GM18873 (cell line): ENCODE measurements around the gene DIPK1B.

Experiments used
- ATAC-seq: cut with Tn5 transposase; IDR thresholded peaks from one replicate; pipeline ENCODE4 v1.9.1; 2021; ENCODE audit warnings: mild to moderate bottlenecking, moderate library complexity, moderate number of reproducible peaks; ENCODE audit not compliant: unreplicated experiment, low FRiP score

Gene DIPK1B

DNA sequence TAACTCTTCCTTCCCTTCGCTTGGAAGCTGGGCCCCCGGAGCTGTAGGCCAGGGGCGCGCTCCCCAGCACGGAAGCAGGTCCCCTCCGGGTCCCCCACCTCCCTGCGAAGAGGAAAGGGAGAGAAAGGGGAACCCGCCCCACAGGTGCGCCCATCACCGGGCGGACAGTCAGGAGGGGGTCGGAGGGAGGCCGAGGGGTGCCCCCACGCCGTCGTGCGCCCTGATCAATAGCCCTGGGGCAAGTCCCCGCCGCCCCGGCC, 25.9 kb upstream of the DIPK1B start:
- no peak for ATAC-seq

GRCh38 chr9:136686794-136687711, 25.3 kb upstream of the DIPK1B start, which contains the start of gene AGPAT2:
AGPAT2 (minus strand) TSS chr9:136687457; CDS start chr9:136687357, 100 bp downstream.
- no peak for ATAC-seq

DNA sequence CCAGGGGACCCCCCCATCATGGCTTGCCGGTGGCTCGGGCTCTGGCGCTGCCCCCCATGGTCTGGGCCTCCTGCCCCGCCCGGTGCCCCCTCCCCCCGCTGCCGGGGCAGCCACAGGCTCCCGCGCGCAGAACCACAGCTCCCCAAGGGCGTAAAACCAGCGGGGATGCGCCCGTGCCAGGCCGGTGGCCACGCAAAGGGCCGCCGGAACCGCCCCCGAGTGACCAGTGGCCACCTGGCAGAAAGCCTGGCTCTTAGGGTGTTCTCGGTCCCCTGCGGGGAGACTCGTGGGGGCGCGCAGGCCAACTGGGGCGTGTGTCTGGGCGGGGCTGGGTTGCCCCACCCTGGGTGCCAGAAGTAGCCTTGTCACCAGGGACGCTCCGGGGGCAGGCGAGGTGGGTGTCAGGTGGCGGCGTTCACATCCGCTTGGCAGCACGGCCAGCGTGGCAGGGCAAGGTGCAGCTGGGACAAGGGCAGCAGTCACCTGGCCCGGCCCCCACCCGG, 24.6 kb upstream of the DIPK1B start:
- ATAC-seq: no peak

DNA sequence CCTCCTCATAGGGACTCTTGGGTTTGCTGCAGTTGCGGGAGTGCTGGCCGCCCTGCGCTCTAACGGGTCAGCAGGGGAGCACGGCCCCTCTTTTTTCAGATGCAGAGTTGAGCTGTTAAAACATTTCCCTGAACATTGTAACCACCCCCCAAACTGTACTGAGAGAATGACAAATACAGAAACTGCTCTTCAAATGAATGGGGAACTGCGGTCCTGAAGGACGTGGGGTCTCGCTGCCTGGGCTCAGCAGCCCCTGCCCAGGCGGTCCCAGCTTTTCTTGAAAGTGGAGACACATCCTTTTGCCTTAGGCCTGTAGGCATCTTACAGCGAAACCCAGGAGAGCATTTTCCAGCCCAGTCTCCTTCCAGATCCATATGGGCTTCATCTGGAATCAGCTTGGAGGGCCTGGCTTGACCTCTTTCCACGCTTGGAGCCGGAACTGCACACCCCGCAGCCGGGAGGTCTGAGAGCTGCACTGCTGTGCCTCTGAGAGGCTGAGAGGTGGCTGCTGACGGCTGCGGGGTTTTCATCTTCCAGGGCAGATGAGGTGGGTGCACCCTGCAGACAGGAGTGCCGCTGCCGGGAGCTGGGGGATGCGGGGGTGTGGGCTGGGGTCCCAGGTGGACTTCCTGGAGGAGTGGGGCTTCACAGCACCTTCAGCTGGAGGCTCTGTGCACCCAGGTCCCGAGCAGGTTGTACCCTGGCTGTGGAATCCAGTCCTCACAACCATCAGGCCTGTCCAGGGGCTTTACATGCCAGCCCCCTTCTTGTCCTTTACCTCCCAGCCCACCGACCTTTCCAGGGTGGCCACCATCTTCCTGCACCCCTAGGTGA, 23.9 kb upstream of the DIPK1B start:
- ATAC-seq: no peak

DNA sequence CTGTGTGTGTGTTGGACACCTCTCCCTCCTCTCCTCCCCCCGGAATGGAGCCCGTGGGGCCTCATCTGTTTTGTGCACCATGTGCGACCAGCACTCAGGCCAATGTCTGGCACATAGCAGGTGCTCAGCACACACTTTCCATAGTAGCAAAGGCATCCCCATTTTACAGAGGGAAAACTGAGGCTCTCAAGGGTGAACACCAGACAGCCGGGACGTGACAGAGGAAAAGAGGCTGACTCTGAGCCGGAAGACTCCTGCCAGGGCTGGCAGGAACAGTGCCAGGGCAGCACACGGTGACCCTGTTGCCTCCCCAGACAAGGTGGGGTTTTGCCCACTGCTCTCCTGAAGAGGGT, 23.3 kb upstream of the DIPK1B start:
- ATAC-seq: no peak

DNA sequence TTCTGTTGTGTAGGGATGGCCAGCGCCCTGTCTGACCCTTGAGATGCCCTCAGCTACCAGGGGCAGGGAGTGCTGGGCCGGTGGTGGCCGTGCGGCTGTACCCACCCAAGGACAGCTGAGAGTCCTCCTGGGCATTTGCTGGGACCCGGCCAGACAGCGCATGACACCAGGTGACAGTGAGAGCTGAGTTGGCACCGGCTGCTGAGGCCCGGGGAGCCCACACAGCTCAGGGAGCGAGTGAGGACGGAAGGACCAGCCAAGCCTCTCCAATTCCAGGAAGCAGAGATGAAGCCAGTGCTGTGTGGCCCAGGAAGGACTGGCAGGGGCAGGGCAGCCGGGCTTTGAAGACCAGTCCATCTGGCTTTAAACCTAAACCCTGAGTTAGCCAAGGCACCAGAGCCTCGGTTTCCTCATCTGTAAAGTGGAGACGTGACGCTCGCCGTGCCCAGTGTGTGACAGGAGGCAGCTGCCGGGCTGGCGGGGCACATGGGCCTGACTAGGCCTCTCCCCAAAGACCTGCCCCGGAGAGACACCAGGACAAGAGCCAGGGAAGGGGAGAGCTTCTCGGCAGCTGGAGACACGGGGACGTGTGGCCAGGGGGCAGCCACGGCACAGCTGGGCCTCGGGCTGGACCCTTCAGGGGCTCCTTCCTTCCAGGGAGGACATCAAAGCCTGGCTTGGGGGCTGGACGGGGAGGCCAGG, 22.1 kb upstream of the DIPK1B start:
- ATAC-seq: no peak

GRCh38 chr9:136690806-136691261, 21.5 kb upstream of the DIPK1B start:
- no peak for ATAC-seq

DNA sequence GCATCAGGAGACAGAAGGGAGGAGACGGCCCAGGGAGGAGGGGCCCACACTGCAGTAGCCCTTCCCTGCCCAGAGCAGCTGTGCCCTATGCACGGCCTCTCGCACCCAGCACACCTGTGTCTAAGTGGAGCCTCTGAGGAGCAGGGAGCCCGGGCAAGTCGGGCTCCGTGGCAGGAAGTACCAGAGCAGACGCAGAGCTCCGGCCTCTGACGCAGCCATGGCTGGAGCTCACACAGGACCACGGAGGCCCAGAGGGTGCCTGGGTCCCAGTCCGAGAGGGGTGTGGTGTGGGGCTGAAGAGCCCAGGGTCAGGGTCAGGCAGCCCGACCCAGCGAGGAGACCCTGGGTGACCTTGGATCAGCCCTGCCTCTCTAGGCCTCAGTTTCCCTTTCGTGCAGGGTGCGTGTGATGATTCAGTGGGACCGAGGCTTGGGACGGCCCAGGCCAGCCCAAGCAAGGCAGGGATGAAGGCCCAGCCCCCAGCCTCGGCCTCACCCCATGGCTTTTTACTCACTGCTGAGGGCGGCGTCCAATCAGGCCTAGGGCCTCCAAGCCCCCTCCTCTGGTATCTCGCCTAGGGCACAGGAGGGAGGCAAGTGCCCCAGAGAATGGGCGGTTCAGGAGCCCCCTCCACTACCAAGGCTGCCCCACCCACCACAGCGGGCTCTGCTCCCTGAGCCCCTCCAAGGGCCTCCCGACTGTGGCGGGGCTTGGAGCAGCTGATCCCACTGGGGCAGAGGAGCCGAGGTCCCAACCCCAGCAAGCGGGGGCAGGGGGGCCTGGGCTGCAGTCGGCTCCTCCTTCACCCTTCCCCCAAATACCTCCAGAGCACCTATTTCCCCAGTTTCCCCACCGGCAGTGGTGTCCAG, 20.8 kb upstream of the DIPK1B start:
- no peak for ATAC-seq

DNA sequence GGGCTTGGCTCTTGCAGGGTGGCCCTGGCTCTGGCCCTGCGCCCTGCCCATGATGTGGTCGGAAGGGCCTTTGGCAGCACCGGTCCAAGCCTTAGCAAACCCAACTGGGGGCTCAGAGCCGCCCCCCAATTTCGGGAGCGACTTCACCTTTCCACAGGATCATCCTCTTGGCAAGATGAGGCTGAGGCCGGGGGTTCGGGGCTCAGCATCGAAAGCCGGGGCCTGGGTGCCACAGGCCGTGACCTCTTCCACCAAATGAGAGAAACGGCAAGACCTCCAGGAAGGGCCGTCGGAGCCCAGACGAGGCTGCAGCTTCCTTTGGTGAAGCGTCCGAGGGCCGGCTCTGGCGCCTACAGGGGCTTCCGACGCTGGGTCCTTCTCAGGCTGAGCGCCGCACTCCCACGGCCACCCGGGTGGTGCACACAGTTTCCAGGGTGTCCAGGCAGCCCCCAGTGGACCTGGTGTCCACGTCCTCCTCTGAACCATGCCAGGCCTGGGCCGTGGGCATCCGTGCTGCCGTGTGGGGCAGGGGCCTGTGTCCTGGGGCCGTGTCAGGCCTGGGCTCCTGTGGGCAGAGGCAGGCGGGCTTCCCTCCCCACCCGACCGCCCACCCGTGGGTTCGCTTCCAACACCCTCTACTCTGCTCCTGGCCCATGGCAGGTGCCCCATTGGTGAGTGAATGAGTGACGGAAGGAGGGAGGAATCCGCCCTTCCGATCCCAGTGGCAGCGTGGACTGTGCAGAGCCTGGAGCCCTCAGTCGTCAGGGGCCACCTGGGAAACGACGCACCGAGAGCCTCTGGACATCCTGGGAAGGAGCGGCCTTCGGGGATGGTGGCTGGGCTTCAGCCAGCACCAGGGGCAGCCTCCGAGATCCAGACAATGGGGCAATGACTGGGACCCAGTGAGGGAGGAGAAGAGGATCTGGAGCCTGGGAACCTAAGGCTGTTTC, 19.9 kb upstream of the DIPK1B start:
- ATAC-seq: no peak

GRCh38 chr9:136693135-136693489, 19.3 kb upstream of the DIPK1B start:
- ATAC-seq: no peak

DNA sequence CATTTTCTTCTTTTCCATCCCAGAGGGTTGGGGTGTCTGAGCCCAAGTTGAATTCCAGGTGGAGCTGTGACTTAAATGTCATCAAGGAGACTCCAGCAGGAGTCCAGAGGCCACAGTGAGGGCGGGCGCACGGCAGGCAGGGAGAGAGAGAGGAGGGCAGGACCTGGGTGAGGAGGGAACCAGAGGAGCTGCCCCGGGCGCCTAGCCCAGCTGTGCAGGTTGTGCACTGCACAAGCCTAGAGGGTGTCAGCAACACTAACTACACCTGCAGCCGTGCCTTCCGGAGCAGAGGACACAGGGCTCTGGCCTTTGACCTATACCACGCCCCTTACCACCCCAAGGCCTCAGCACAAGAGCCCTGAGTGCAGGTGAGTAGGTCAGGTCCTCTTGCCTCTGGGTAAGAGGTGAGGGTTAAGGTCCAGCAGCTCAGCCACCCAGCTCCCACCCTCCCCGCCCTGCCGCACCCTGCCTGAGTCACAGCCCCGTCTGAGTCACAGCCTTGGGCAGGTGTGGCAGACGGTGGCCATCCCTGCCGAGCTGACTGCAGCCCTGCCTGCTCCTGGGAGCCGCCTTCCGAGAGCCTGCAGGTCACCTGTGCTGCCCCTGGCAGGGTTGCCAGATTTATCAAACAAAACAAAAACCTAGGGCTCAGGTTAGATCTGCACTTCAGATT, 18.7 kb upstream of the DIPK1B start:
- ATAC-seq: no peak

DNA sequence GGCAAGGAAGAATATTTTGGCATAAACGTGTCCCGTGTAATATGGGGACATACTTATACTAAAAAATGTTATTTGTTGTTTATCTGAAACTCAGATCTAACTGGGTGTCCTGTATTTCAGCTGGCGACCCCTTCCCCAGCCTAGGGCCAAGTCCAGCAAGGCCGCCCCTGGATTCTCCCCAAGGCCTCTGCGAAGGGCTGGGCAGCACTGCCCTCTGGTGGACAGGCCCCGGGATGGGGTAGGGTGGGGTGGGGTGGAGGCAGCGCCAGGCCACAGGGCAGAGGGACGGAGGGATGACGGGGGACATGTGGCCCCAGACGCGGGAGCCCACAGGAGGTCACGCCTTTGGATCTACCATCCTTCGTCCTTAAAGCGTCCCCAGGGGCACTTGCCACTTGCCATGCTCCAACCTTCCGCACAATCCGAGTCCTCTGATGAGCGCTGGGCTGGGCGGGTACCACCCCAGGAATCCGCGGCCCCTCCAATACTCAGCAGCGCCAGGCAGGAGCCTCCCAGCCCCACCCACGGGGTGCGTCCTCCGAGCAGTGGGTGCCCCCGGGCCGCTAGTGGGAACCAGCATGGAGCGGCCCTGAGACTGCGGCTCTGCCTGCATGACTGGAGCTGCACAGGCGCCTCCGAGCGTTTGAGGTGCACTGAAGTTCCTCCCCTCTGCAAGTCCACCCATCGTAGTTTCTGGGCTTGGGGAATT, 18.1 kb upstream of the DIPK1B start:
- ATAC-seq: no peak

DNA sequence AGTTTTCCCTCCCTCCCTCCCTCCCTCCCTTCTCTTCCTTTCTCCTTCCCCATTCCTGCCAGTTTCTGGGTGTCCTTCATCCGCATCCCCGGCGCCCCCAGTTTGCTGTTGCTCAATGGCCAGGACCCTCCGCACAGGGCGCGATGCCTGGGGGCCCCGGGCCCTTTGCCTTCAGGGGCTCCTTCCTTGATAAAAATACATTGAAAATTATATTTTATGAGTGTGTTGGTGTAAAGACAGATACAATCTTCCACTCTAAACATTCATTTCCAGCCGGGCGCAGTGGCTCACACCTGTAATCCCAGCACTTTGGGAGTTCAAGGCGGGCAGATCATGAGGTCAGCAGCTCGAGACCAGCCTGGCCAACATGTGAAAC, 17.5 kb upstream of the DIPK1B start:
- ATAC-seq: no peak

- ATAC-seq: no peak
Measured at GRCh38 chr9:136695435-136695895, 16.9 kb upstream of the DIPK1B start.

GRCh38 chr9:136695955-136696354, 16.4 kb upstream of the DIPK1B start:
- ATAC-seq: no peak

- ATAC-seq: no peak
Measured at GRCh38 chr9:136696502-136696901, 15.9 kb upstream of the DIPK1B start.

GRCh38 chr9:136697146-136697820, 15.1 kb upstream of the DIPK1B start:
- ATAC-seq: no peak
